22Rv1 (cell line): ENCODE measurements around the gene SYNGR2.

Source experiments
- H3K27ac ChIP-seq: fragments of 450-650 bp; 2 replicates; pipeline ENCODE4 v1.5.1; 2017
- ZFX ChIP-seq: fragments of 450-650 bp; IDR thresholded peaks from 2 replicates; pipeline ENCODE4 v1.6.1; 2017; ENCODE audit warnings: antibody characterized with exemption, borderline replicate concordance
- TF ChIP-seq, protein P1 (sequence below): fragments of 450-650 bp; IDR thresholded peaks from 2 replicates; pipeline ENCODE4 v1.5.1; 2017; ENCODE audit warnings: mild to moderate bottlenecking

The SYNGR2 gene

DNA sequence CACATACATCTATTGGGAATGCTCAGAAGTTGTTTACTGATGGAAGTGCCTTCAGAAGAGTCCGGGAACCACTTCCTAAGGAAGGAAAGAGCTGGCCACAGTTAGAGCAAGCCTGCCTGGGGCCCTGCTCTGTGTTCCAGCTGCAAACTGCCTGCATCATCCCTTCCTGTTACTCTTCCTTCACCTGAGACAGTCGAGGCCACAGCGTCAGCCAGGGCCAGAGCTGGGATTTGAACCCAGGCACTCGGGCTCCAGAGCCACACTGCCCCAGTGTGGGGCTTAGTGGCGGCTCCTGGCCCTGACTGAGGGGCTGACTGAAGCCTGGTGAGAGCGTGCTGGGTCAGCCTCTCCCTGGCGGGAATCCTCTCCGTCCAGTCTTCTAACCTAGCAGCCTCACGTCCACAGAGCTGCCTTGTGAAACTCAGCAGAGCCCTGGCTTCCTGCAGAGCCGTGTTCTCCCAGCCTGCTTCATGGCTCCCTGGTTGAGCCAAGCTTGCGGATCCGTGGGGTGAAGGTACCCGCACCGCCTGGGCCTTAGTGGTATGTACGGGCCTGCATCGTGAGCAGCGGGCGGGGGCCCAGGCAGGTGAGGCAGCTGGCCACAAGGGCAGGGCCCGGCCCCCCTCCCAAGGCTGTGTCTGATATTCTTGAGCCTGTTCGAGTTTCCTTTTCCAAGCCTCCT lies 26.8 kb upstream of the SYNGR2 start:
- H3K27ac ChIP-seq = no peak overlapping the region
- TF ChIP-seq, protein P1, sequence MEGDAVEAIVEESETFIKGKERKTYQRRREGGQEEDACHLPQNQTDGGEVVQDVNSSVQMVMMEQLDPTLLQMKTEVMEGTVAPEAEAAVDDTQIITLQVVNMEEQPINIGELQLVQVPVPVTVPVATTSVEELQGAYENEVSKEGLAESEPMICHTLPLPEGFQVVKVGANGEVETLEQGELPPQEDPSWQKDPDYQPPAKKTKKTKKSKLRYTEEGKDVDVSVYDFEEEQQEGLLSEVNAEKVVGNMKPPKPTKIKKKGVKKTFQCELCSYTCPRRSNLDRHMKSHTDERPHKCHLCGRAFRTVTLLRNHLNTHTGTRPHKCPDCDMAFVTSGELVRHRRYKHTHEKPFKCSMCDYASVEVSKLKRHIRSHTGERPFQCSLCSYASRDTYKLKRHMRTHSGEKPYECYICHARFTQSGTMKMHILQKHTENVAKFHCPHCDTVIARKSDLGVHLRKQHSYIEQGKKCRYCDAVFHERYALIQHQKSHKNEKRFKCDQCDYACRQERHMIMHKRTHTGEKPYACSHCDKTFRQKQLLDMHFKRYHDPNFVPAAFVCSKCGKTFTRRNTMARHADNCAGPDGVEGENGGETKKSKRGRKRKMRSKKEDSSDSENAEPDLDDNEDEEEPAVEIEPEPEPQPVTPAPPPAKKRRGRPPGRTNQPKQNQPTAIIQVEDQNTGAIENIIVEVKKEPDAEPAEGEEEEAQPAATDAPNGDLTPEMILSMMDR = no peak
- no peak for TF ChIP-seq ZFX

DNA sequence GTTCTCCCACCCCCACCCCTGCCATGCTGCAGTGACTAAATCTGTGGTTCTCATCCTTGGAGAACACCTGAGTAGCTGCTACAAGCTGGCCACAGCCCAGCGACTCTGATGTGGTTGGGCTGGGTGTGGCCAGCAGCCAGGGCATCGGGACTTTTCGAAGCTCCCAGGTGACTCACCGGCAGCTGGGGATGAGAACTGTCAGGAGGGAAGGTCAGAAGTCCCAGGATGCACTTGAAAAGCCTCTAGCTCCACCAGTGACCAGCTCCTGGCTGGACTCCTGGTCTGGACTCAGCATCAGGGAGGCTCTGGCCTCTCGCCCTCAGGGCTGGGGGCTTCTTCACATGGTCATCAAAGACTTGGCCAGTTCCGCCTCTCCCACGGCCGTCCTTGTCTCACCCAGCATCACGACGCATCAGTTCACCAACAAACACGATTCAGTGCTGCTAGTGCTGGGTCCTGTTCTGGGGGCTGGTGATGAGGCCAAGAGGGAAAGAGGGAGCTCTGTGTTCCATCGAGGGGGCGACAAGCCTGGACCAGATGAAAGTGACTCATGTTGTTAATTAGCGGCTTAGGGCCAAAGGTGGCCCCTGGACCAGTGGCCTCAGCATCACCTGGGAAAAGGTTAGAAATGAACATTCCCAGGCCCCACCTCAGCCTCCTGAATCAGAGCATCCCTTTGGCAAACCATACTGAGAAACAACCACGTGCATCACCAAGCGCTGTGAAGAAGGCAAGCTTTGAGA lies 26.1 kb upstream of the SYNGR2 start:
- no peak for TF ChIP-seq ZFX
- TF ChIP-seq, protein P1 = no peak
- no peak overlapping the region for H3K27ac ChIP-seq

DNA sequence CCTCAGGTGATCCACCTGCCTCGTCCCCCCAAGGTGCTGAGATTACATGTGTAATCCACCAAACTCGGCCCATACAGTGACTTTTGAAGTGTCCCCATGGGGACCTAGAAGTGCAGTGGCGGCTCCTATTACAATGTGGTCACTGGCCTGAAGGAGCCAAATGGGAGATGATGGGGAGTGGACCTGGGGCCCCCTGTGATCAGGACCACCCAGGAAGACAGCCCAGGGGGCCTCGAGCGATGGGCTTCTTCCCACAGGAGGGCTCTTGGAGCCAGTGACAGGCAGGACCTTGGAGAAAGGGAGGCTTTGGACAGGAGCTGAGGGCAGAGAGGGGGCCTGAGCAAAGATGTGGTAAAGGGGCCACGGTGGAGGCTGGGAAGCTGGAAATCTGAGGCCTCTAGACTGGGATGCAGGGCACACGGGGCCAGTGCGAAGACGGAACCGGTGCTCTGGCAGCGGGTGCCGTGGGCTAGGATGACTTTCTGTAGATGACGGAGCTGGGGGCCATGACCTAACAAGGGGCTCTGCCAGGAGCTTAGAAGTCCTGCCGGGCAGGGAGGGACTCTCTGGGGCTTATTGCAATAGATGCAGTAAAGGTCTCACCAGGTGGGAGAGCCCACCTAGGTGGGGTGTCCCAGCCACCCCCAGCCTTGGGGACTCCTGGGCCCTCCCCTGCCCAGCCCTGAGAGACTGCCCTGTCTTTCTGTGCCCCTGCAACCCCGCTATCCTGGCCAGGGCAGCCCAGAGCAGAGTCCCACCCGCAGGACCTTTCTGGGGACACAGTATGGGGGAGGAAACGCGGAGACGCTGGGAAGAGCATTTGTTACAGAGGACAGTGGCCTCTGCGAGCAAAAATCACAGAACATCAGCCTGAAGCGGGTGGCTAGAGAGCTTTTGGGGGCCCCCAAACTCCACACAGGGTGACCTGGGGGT lies 24.9 kb upstream of the SYNGR2 start:
- TF ChIP-seq ZFX = no peak
- TF ChIP-seq, protein P1 = no peak
- no peak overlapping the region for H3K27ac ChIP-seq

DNA sequence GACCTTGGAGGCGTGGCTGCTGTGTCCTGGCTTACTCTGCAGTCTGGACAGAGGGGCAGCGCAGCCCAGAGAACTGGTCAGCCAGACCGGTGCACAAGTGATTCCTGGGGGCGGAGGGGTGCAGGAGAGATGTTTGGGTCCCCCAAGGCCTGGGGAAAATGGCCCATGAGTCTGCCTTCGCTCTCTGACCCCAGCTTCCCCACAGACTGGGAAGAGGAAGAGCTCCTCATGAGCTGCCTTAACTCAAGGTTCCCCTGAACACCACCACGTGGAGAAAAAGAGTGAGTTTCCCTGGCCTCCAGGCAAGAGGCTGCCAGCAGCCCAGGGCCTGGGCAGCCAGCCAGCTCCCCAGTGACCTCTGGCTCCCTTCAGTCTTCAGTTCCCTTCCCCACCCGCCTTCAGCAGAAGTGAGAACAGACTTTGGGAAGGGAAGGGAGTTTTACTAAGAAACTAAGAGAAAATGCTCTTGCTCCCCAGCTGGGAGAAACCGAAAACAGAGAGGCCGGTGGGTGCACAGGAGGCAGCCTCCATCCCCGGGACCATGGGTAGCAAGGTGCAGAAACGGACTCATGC lies 24.1 kb upstream of the SYNGR2 start:
- no peak for TF ChIP-seq ZFX
- TF ChIP-seq, protein P1 = no peak
- H3K27ac ChIP-seq = no peak overlapping the region

DNA sequence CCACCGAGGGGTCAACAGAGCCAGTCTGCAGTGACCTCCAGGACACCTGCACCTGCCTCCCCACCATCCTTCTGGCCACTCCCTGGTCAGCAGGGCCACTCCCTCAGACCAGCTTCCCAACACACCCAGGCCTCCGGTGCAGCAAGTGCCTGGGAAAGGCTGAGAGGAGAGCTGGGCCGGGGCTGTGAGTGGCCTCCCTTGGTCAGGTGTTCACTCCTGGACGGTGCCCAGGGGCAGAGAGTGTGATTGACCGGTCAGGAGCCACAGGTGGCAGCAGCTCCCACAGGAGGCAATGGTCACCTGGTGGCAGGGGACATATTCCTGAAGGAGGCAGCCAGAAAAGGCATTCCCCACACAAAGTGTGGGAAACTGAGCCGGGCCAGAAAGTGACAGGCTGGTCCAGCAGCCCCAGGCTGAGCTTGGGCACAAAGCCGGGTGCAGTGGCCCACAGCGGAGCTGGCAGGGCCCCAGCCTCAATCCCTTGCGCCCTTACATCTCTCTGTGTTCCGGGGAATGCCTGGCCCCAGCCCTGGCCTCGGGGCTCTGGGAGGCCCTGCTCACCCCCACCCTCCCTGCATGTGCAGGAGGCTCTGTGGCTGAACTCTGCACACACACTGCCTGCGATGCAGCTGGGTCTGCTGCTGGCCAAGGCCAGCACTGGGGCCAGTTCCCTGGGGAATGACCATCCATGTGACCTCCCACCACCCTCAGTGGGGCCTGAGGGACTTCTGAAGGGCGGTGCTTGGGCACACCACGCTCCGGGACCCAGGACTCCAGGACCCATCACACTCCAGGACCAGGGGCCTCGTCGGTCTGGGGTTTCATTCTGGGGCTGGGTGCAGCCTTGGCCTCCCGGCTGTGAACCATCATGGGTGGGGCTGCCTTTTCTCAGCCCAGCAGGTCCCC lies 23.4 kb upstream of the SYNGR2 start:
- TF ChIP-seq ZFX = no peak
- TF ChIP-seq, protein P1 = no peak
- H3K27ac ChIP-seq = no peak overlapping the region

DNA sequence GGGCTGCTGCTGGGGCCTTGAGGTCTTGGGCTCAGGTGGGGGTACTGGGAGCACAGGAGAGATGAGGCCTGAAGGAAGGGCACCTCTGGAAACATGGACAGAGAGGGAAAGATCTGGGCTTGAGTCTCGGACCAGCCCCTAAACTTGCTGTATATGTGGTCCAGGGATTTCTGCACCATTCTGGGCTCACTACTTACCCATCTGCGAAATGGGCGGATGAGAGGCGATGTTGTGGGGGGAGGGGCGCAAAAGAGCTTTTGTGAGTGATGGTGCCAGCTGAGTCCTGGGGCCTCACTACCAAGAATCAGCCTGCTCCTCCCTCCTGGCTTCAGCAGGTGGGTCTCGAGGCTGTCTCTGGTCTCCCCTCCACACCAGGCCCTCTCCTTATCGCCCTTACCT lies 21.9 kb upstream of the SYNGR2 start:
- TF ChIP-seq ZFX = no peak
- TF ChIP-seq, protein P1 = no peak
- H3K27ac ChIP-seq = no peak overlapping the region
